WTC11 (cell line): ENCODE measurements around the gene FRMD4A.

ENCODE experiments used
- CDX4 ChIP-seq: fragments of 250-450 bp; sonication (Bioruptor Pico); IDR thresholded peaks from 2 replicates; pipeline ENCODE4 v1.9.0; 2021; ENCODE audit warnings: moderate library complexity, mild to moderate bottlenecking, inconsistent platforms, borderline replicate concordance
- E2F4 ChIP-seq: sonication (generic); formaldehyde crosslinking; IDR thresholded peaks from 2 replicates; pipeline ENCODE4 v1.8.1; 2022; ENCODE audit warnings: low read depth, mild to moderate bottlenecking, moderate library complexity, missing genetic modification reagents, borderline replicate concordance
- MAX ChIP-seq: sonication (generic); formaldehyde crosslinking; IDR thresholded peaks from 2 replicates; pipeline ENCODE4 v1.8.0; 2022; ENCODE audit warnings: mild to moderate bottlenecking, missing genetic modification reagents
- NFYB ChIP-seq: sonication (generic); formaldehyde crosslinking; conservative IDR thresholded peaks from 2 replicates; pipeline ENCODE4 v1.8.0; 2022; ENCODE audit warnings: low read depth, missing genetic modification reagents
- NR3C1 ChIP-seq: sonication (generic); formaldehyde crosslinking; conservative IDR thresholded peaks from 2 replicates; pipeline ENCODE4 v1.8.1; 2023; ENCODE audit warnings: low read depth, mild to moderate bottlenecking, missing genetic modification reagents
- TEAD4 ChIP-seq: sonication (generic); formaldehyde crosslinking; IDR thresholded peaks from 2 replicates; pipeline ENCODE4 v1.8.0; 2022; ENCODE audit warnings: mild to moderate bottlenecking, missing genetic modification reagents
- ZNF232 ChIP-seq: sonication (generic); formaldehyde crosslinking; IDR thresholded peaks from 2 replicates; pipeline ENCODE4 v1.8.0; 2022; ENCODE audit warnings: mild to moderate bottlenecking, missing genetic modification reagents
- ZNF263 ChIP-seq: sonication (generic); formaldehyde crosslinking; IDR thresholded peaks from 2 replicates; pipeline ENCODE4 v1.8.1; 2022; ENCODE audit warnings: low read depth, mild to moderate bottlenecking, moderate library complexity, missing genetic modification reagents
- ZNF416 ChIP-seq: fragments of 250-450 bp; sonication (Bioruptor Pico); IDR thresholded peaks from 2 replicates; pipeline ENCODE4 v1.9.0; 2021; ENCODE audit warnings: mild to moderate bottlenecking, inconsistent platforms
- ZNF512 ChIP-seq: sonication (generic); formaldehyde crosslinking; IDR thresholded peaks from 2 replicates; pipeline ENCODE4 v1.8.1; 2022; ENCODE audit warnings: missing genetic modification reagents, borderline replicate concordance
- TF ChIP-seq, protein P1 (sequence below): fragments of 200-600 bp; IDR thresholded peaks from 2 replicates; pipeline ENCODE4 v1.8.0; 2022; ENCODE audit warnings: antibody characterized with exemption
- TF ChIP-seq, protein P2 (sequence below): sonication (generic); formaldehyde crosslinking; IDR thresholded peaks from 2 replicates; pipeline ENCODE4 v1.8.1; 2023; ENCODE audit warnings: mild to moderate bottlenecking, missing genetic modification reagents, moderate library complexity

DNA sequence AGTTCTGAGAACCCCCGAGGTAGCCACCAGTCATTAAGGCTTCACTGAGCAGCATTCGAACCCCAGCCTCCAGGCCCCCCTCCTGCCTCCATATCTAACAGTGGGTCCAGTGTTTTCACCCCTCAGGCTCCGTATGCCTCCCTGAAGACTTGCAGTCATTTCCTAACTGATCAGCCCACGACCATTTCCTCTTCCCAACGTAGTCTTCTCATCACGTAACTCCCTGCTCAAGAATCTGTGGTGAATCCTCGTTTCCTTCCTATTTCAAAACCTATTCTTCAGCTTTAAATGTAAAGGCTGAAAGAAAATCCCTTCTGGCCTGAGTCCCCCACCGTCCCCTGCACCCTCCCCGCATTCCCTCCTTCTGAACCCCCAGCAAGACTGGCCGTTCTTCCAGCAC lies 21.1 kb downstream of the FRMD4A start:
- TF ChIP-seq, protein P1, sequence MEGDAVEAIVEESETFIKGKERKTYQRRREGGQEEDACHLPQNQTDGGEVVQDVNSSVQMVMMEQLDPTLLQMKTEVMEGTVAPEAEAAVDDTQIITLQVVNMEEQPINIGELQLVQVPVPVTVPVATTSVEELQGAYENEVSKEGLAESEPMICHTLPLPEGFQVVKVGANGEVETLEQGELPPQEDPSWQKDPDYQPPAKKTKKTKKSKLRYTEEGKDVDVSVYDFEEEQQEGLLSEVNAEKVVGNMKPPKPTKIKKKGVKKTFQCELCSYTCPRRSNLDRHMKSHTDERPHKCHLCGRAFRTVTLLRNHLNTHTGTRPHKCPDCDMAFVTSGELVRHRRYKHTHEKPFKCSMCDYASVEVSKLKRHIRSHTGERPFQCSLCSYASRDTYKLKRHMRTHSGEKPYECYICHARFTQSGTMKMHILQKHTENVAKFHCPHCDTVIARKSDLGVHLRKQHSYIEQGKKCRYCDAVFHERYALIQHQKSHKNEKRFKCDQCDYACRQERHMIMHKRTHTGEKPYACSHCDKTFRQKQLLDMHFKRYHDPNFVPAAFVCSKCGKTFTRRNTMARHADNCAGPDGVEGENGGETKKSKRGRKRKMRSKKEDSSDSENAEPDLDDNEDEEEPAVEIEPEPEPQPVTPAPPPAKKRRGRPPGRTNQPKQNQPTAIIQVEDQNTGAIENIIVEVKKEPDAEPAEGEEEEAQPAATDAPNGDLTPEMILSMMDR = no peak
- TF ChIP-seq CDX4 (no peak), ZNF416 (no peak), MAX (CRISPR knock-in tag) (no peak), ZNF512 (CRISPR knock-in tag) (no peak), NR3C1 (CRISPR knock-in tag) (no peak), NFYB (no peak), E2F4 (CRISPR knock-in tag) (no peak), ZNF263 (CRISPR knock-in tag) (no peak), ZNF232 (CRISPR knock-in tag) (no peak), TEAD4 (CRISPR knock-in tag) (no peak)
- TF ChIP-seq, protein P2, sequence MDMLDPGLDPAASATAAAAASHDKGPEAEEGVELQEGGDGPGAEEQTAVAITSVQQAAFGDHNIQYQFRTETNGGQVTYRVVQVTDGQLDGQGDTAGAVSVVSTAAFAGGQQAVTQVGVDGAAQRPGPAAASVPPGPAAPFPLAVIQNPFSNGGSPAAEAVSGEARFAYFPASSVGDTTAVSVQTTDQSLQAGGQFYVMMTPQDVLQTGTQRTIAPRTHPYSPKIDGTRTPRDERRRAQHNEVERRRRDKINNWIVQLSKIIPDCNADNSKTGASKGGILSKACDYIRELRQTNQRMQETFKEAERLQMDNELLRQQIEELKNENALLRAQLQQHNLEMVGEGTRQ (CRISPR knock-in tag) = no peak
